GM06990 (cell line): Measurements from ENCODE around the gene MCRS1.

Experiments
- DNase-seq: peaks from one replicate; pipeline ENCODE4 v3.0.0-alpha.2; 2011; ENCODE audit not compliant: insufficient read length; ENCODE audit errors: extremely low read depth
- H3K27me3 ChIP-seq: replicated peaks from 2 replicates; pipeline ENCODE4 v1.6.0; 2011; ENCODE audit warnings: low read length; ENCODE audit not compliant: control insufficient read depth, insufficient read depth
- H3K36me3 ChIP-seq: 2 replicates; pipeline ENCODE4 v1.5.1; 2011; ENCODE audit warnings: low read length; ENCODE audit not compliant: control insufficient read depth, insufficient read depth
- H3K4me3 ChIP-seq: replicated peaks from 2 replicates; pipeline ENCODE4 v1.5.1; 2011; ENCODE audit warnings: low read depth, mild to moderate bottlenecking, control low read depth, low read length
- CTCF ChIP-seq: IDR thresholded peaks from 2 replicates; pipeline ENCODE4 v1.5.1; 2011; ENCODE audit warnings: low read length, control low read depth, mild to moderate bottlenecking, inconsistent platforms; ENCODE audit not compliant: insufficient read depth, poor library complexity, severe bottlenecking

Gene MCRS1

GRCh38 chr12:49564686-49565405, 3.1 kb downstream of the MCRS1 start:
- Histone ChIP-seq H3K36me3 (peaks cover 32% of the 10 kb centered on the region), H3K27me3 (no peaks in the 10 kb centered on the region)

GRCh38 chr12:49563951-49564685, 3.8 kb downstream of the MCRS1 start:
- no peak for DNase-seq
- TF ChIP-seq CTCF = no peak
- Histone ChIP-seq H3K36me3 (peaks cover 35% of the 10 kb centered on the region), H3K27me3 (no peaks in the 10 kb centered on the region), H3K4me3 (no peak overlapping the region)

More at GRCh38 chr12:49564686-49565405, 3.1 kb downstream of the MCRS1 start:
- DNase-seq = no peak
- no peak for TF ChIP-seq CTCF
- H3K4me3 ChIP-seq = no peak overlapping the region

GRCh38 chr12:49562831-49563230, 5.1 kb downstream of the MCRS1 start:
- H3K4me3 ChIP-seq = no peak overlapping the region
- no peaks in the 10 kb centered on the region for H3K27me3 ChIP-seq
- H3K36me3 ChIP-seq = peaks cover 42% of the 10 kb centered on the region
- DNase-seq = no peak
- TF ChIP-seq CTCF = no peak

- Histone ChIP-seq H3K27me3 (no peaks in the 10 kb centered on the region), H3K4me3 (no peak overlapping the region), H3K36me3 (peaks cover 46% of the 10 kb centered on the region)
- DNase-seq = no peak
- TF ChIP-seq CTCF = no peak
Measured at GRCh38 chr12:49562233-49562632, 5.7 kb downstream of the MCRS1 start.

- H3K4me3 ChIP-seq = no peak overlapping the region
- DNase-seq = no peak
- H3K27me3 ChIP-seq = no peaks in the 10 kb centered on the region
- H3K36me3 ChIP-seq = peaks cover 49% of the 10 kb centered on the region
- no peak for TF ChIP-seq CTCF
Measured at GRCh38 chr12:49560695-49561094, 7.2 kb downstream of the MCRS1 start.
